HEK293 (cell line): ENCODE data around the gene WWOX.

Experiments
- ZBTB7A ChIP-seq: fragments of 450-650 bp; formaldehyde crosslinking; IDR thresholded peaks from 2 replicates; pipeline ENCODE4 v1.5.1; 2016; ENCODE audit warnings: low read depth, missing biosample characterization, missing genetic modification characterization
- TF ChIP-seq, protein P1 (sequence below): fragments of 450-650 bp; formaldehyde crosslinking; IDR thresholded peaks from 2 replicates; pipeline ENCODE4 v1.5.1; 2017; ENCODE audit warnings: missing biosample characterization, missing genetic modification characterization
- TF ChIP-seq, protein P2 (sequence below): fragments of 450-650 bp; formaldehyde crosslinking; IDR thresholded peaks from 2 replicates; pipeline ENCODE4 v1.5.1; 2016; ENCODE audit warnings: missing biosample characterization, missing genetic modification characterization

DNA sequence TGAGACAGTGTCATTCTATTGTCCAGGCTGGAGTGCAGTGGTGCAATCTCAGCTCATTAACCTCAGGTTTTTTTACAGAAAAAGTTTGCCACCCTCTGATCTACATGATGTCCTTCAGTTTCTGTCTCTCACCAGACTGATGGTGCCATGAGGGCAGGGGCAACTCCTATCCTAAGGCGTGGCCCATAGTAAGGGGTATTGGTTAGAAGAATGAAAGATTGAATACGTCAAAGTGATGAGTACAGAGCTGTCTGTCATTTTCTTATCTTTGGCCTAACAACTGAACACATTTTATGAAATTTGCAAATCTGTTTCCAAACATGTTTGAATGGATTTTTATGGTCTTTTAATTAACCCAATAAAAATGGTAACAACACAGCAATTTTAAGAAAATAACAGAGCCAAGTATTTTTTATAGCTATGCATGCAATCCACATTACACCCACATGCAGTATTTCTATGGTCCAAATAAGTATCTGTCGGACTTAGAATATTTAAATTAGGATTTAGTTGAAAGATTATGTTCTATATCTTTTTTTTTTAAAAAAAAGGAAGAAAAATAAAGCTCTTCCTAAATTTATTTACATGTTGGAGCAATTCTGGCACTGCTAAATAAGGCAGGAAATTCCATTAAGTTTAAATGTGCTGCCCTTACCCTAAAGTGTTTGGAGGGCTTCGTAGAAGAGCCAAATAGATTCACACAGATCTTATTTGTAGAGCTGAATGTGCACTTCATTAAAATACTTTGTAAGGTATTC lies 192.8 kb downstream of the WWOX start:
- TF ChIP-seq, protein P1, sequence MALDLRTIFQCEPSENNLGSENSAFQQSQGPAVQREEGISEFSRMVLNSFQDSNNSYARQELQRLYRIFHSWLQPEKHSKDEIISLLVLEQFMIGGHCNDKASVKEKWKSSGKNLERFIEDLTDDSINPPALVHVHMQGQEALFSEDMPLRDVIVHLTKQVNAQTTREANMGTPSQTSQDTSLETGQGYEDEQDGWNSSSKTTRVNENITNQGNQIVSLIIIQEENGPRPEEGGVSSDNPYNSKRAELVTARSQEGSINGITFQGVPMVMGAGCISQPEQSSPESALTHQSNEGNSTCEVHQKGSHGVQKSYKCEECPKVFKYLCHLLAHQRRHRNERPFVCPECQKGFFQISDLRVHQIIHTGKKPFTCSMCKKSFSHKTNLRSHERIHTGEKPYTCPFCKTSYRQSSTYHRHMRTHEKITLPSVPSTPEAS (tag by site-specific recombination), result no peak
- TF ChIP-seq, protein P2, sequence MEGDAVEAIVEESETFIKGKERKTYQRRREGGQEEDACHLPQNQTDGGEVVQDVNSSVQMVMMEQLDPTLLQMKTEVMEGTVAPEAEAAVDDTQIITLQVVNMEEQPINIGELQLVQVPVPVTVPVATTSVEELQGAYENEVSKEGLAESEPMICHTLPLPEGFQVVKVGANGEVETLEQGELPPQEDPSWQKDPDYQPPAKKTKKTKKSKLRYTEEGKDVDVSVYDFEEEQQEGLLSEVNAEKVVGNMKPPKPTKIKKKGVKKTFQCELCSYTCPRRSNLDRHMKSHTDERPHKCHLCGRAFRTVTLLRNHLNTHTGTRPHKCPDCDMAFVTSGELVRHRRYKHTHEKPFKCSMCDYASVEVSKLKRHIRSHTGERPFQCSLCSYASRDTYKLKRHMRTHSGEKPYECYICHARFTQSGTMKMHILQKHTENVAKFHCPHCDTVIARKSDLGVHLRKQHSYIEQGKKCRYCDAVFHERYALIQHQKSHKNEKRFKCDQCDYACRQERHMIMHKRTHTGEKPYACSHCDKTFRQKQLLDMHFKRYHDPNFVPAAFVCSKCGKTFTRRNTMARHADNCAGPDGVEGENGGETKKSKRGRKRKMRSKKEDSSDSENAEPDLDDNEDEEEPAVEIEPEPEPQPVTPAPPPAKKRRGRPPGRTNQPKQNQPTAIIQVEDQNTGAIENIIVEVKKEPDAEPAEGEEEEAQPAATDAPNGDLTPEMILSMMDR (tag by site-specific recombination), result no peak
- no peak for TF ChIP-seq ZBTB7A (tag by site-specific recombination)
